H1 (cell line): ENCODE measurements around the gene NELFA. TPM values are rescaled to one million over a fixed set of nuclear protein-coding genes. Genes with fewer than 3 reads are reported as not detected.

ENCODE experiments used
- CTCF ChIA-PET: fragments of 300-600 bp; sonication (Branson Sonifier 250); formaldehyde crosslinking; loops from one replicate; lab custom pipeline; 2021; ENCODE audit not compliant: partially characterized antibody; lab: Charles Lee
- POLR2A ChIA-PET: fragments of 300-600 bp; sonication (Branson Sonifier 250); formaldehyde crosslinking; loops from one replicate; lab custom pipeline; 2021; ENCODE audit warnings: inconsistent platforms; ENCODE audit not compliant: partially characterized antibody; lab: Charles Lee
- DNase-seq, 2 experiments: peaks; one replicate each; pipeline versions ENCODE4 v3.0.0 to v3.0.0-alpha.2; 2010 to 2022; ENCODE audit warnings: low spot score in 2 of 2, low read depth in 1 of 2, mixed read lengths in 1 of 2
- FAIRE-seq: peaks from 2 replicates; lab custom pipeline; 2011; peaks lifted over from hg19 to GRCh38; lab: Jason Lieb, UNC
- H2AFZ ChIP-seq: 2 replicates; pipeline ENCODE4 v1.8.1; 2012; ENCODE audit warnings: low read length, inconsistent platforms
- H2AK5ac ChIP-seq: 2 replicates; pipeline ENCODE4 v1.6.1; 2013; ENCODE audit warnings: low read depth, low read length
- H2BK120ac ChIP-seq: replicated peaks from 2 replicates; pipeline ENCODE3; 2013; ENCODE audit warnings: low read depth, low read length, inconsistent platforms
- H2BK12ac ChIP-seq: 2 replicates; pipeline ENCODE4 v1.6.1; 2013; ENCODE audit warnings: low read depth, low read length
- H2BK15ac ChIP-seq: 2 replicates; pipeline ENCODE4 v1.6.1; 2013; ENCODE audit warnings: low read length
- H2BK20ac ChIP-seq: 2 replicates; pipeline ENCODE4 v1.6.1; 2013; ENCODE audit warnings: low read length
- H2BK5ac ChIP-seq: 2 replicates; pipeline ENCODE4 v1.6.1; 2013; ENCODE audit warnings: low read depth, low read length
- H3K14ac ChIP-seq: 2 replicates; pipeline ENCODE4 v1.6.1; 2013; ENCODE audit warnings: inconsistent platforms; ENCODE audit not compliant: insufficient read length
- H3K18ac ChIP-seq: 2 replicates; pipeline ENCODE4 v1.6.1; 2013; ENCODE audit warnings: low read length; ENCODE audit errors: extremely low read depth
- H3K23ac ChIP-seq: 2 replicates; pipeline ENCODE4 v1.6.1; 2013; ENCODE audit warnings: inconsistent platforms; ENCODE audit not compliant: insufficient read length
- H3K23me2 ChIP-seq: 2 replicates; pipeline ENCODE4 v1.6.1; 2013; ENCODE audit warnings: low read depth, low read length
- H3K27ac ChIP-seq: 2 replicates; pipeline ENCODE4 v1.6.1; 2011; ENCODE audit warnings: low read depth, low read length, inconsistent platforms
- H3K27me3 ChIP-seq, 4 experiments: replicated peaks in 1 of 4; 1 replicate in 1 of 4; 2 replicates in 3 of 4; pipeline versions ENCODE4 v1.6.1 to v1.8.1; 2011 to 2013; ENCODE audit warnings: low read length in 3 of 4, mild to moderate bottlenecking in 3 of 4, inconsistent platforms in 2 of 4, mixed read lengths in 2 of 4, moderate library complexity in 1 of 4; ENCODE audit not compliant: control insufficient read depth in 3 of 4, insufficient read depth in 3 of 4; ENCODE audit errors: extremely low read depth in 1 of 4
- H3K36me3 ChIP-seq, 4 experiments: 2 replicates each; pipeline versions ENCODE4 v1.6.1 to v1.8.1; 2011 to 2013; ENCODE audit warnings: mild to moderate bottlenecking in 4 of 4, low read length in 3 of 4, moderate library complexity in 2 of 4, control low read depth in 1 of 4, inconsistent platforms in 1 of 4; ENCODE audit not compliant: insufficient read depth in 4 of 4, control insufficient read depth in 2 of 4
- H3K4ac ChIP-seq: replicated peaks from 2 replicates; pipeline ENCODE3; 2013; ENCODE audit warnings: low read length, low read depth, mixed read lengths, inconsistent platforms; ENCODE audit not compliant: insufficient read length
- H3K4me1 ChIP-seq, 4 experiments: replicated peaks in 1 of 4; 1 replicate in 1 of 4; 2 replicates in 3 of 4; pipeline versions ENCODE4 v1.6.1 to v1.8.1; 2011 to 2013; ENCODE audit warnings: low read length in 3 of 4, inconsistent platforms in 2 of 4, mixed read lengths in 1 of 4; ENCODE audit not compliant: insufficient read depth in 4 of 4, control insufficient read depth in 3 of 4
- H3K4me2 ChIP-seq, 2 experiments: 2 replicates each; pipeline versions ENCODE4 v1.6.1 to v1.8.1; 2011 to 2013; ENCODE audit warnings: low read depth in 2 of 2, low read length in 2 of 2, control low read depth in 1 of 2, inconsistent platforms in 1 of 2, mild to moderate bottlenecking in 1 of 2; ENCODE audit not compliant: insufficient read depth in 1 of 2
- H3K4me3 ChIP-seq, 4 experiments: fragments of 200-600, 300-600 bp in 1 of 4; sonication (generic), shearing (Covaris generic), sonication (Bioruptor Twin) in 1 of 4; 2 replicates each; pipeline versions ENCODE4 v1.5.1 to v1.8.1; 2011 to 2016; ENCODE audit warnings: low read length in 4 of 4, low read depth in 3 of 4, control low read depth in 2 of 4, inconsistent platforms in 2 of 4, mild to moderate bottlenecking in 2 of 4, mixed read lengths in 1 of 4, moderate library complexity in 1 of 4; ENCODE audit not compliant: insufficient read depth in 2 of 4; ENCODE audit errors: extremely low read depth in 1 of 4
- H3K56ac ChIP-seq: replicated peaks from 2 replicates; pipeline ENCODE3; 2013; ENCODE audit warnings: low read depth, mild to moderate bottlenecking, mixed read lengths, low read length, inconsistent platforms; ENCODE audit not compliant: insufficient read length
- H3K79me1 ChIP-seq: 2 replicates; pipeline ENCODE4 v1.6.1; 2013; ENCODE audit warnings: low read depth, low read length, control low read depth
- H3K79me2 ChIP-seq, 2 experiments: 2 replicates each; pipeline versions ENCODE4 v1.6.1 to v1.8.1; 2012 to 2013; ENCODE audit warnings: low read length in 2 of 2, mild to moderate bottlenecking in 2 of 2, inconsistent platforms in 1 of 2; ENCODE audit not compliant: insufficient read depth in 2 of 2, control insufficient read depth in 1 of 2
- H3K9ac ChIP-seq, 4 experiments: replicated peaks in 1 of 4; 1 replicate in 1 of 4; 2 replicates in 3 of 4; pipeline versions ENCODE4 v1.6.1 to v1.8.1; 2011 to 2013; ENCODE audit warnings: low read depth in 3 of 4, low read length in 3 of 4, control low read depth in 2 of 4, mild to moderate bottlenecking in 2 of 4, moderate library complexity in 2 of 4, inconsistent platforms in 1 of 4; ENCODE audit errors: extremely low read depth in 1 of 4
- H3K9me3 ChIP-seq, 2 experiments: 2 replicates each; pipeline versions ENCODE4 v1.6.1 to v1.8.1; 2012 to 2013; ENCODE audit warnings: mild to moderate bottlenecking in 2 of 2, moderate library complexity in 2 of 2, control low read depth in 1 of 2, inconsistent platforms in 1 of 2, low read depth in 1 of 2, low read length in 1 of 2, mixed read lengths in 1 of 2; ENCODE audit not compliant: insufficient read depth in 2 of 2
- H4K20me1 ChIP-seq, 2 experiments: replicated peaks in 1 of 2; 2 replicates each; pipeline versions ENCODE3 to v1.8.1; 2011 to 2013; ENCODE audit warnings: inconsistent platforms in 2 of 2, low read length in 2 of 2, mild to moderate bottlenecking in 1 of 2; ENCODE audit not compliant: insufficient read depth in 2 of 2, control insufficient read depth in 1 of 2
- H4K5ac ChIP-seq: 2 replicates; pipeline ENCODE4 v1.6.1; 2013; ENCODE audit warnings: low read length, low read depth, mixed read lengths, inconsistent platforms; ENCODE audit not compliant: insufficient read length
- H4K8ac ChIP-seq: 2 replicates; pipeline ENCODE4 v1.8.0; 2013; ENCODE audit warnings: mild to moderate bottlenecking, moderate library complexity, low read length, inconsistent platforms; ENCODE audit not compliant: insufficient read depth; ENCODE audit errors: extremely low read depth
- H4K91ac ChIP-seq: replicated peaks from 2 replicates; pipeline ENCODE3; 2013; ENCODE audit warnings: low read length, mixed read lengths, inconsistent platforms; ENCODE audit not compliant: insufficient read length
- CBX5 ChIP-seq: fragments of 300-800, 300-1000 bp; sonication (generic); IDR thresholded peaks from 2 replicates; pipeline ENCODE4 v1.7.1; 2016; ENCODE audit warnings: antibody characterized with exemption, low read length, low read depth
- CTBP2 ChIP-seq: IDR thresholded peaks from 2 replicates; pipeline ENCODE4 v1.7.0; 2011; ENCODE audit warnings: borderline replicate concordance, mild to moderate bottlenecking, moderate library complexity, mixed read lengths, low read length; ENCODE audit not compliant: insufficient read depth, insufficient read length
- GABPA ChIP-seq: IDR thresholded peaks from 2 replicates; pipeline ENCODE4 v1.6.1; 2011; ENCODE audit warnings: mild to moderate bottlenecking, low read length, moderate library complexity, borderline replicate concordance; ENCODE audit not compliant: insufficient read depth
- HDAC2 ChIP-seq, 2 experiments: fragments of 300-600 bp in 1 of 2; sonication (generic) in 1 of 2; IDR thresholded peaks; 2 replicates each; pipeline ENCODE4 v1.6.1; 2011 to 2012; ENCODE audit warnings: low read depth in 2 of 2, low read length in 2 of 2, mild to moderate bottlenecking in 2 of 2, moderate library complexity in 2 of 2, borderline replicate concordance in 1 of 2, inconsistent platforms in 1 of 2
- JUND ChIP-seq: IDR thresholded peaks from 2 replicates; pipeline ENCODE4 v1.6.1; 2011; ENCODE audit warnings: mild to moderate bottlenecking, improper control_type of control experiment, low read length
- MAFK ChIP-seq: IDR thresholded peaks from 2 replicates; pipeline ENCODE4 v1.6.1; 2012; ENCODE audit warnings: low read depth, mild to moderate bottlenecking, improper control_type of control experiment, low read length
- SIRT6 ChIP-seq: IDR thresholded peaks from one replicate; pipeline ENCODE4 v1.7.1; 2012; ENCODE audit warnings: low read length, inconsistent platforms
- SP4 ChIP-seq: IDR thresholded peaks from 2 replicates; pipeline ENCODE4 v1.6.1; 2012; ENCODE audit warnings: low read length, inconsistent platforms
- TAF1 ChIP-seq: IDR thresholded peaks from 2 replicates; pipeline ENCODE4 v1.6.1; 2011; ENCODE audit warnings: mild to moderate bottlenecking, low read depth, low read length
- TBP ChIP-seq: IDR thresholded peaks from 2 replicates; pipeline ENCODE4 v1.6.1; 2011; ENCODE audit warnings: low read depth, low read length, improper control_type of control experiment
- WGBS, 2 experiments: shearing (Covaris generic) in 1 of 2; methylation state at CpG; one replicate each; pipeline versions ENCODE4 v1.1.6 to v1.1.7; 2013 to 2015; ENCODE audit warnings: low lambda C conversion rate in 2 of 2, mixed read lengths in 2 of 2, inconsistent platforms in 1 of 2, low coverage in 1 of 2, missing lambda C conversion rate in 1 of 2; ENCODE audit not compliant: insufficient replicate concordance in 2 of 2, insufficient coverage in 1 of 2, insufficient read length in 1 of 2; ENCODE audit errors: extremely low coverage in 1 of 2, missing lambda C conversion rate in 1 of 2; 5-methylcytosine and 5-hydroxymethylcytosine counted together
- polyA plus RNA-seq, 7 experiments: library from polyadenylated mRNA; depleted of rRNA in 3 of 7; stranded (reverse) in 5 of 7; unstranded in 2 of 7; fragments of >200 nt in 5 of 7; fragments of 200-250 nt in 2 of 7; gene quantifications; 1 replicate in 5 of 7; 2 replicates in 1 of 7; 4 replicates in 1 of 7; pipeline versions ENCODE4 v1.2.1 to v1.2.3, GENCODE V29; 2011 to 2013; ENCODE audit warnings: missing spikeins in 2 of 7, mixed read lengths in 2 of 7
- total RNA-seq: library from RNA; stranded (reverse); fragmentation: NEBNext Ultra II Directional; extraction: Animal tissue kit (Norgen Biotek cat#: 25700); gene quantifications from 2 replicates; pipeline ENCODE4 v1.2.1, GENCODE V29; 2021
- TF ChIP-seq, protein P1 (sequence below): IDR thresholded peaks from 2 replicates; pipeline ENCODE4 v1.6.1; 2012; ENCODE audit warnings: inconsistent platforms

The NELFA gene
- total and polyA plus RNA-seq, 2 of the 8 experiments (the other 6 are each of a cell fraction or from before 2014, with no cell fraction given), result 41.8 to 57.5 TPM

GRCh38 chr4:1938027-1938426 is 70.7 kb downstream of the NELFA start:
- H4K91ac ChIP-seq, result no peak overlapping the region
- no peak overlapping the region for H2BK20ac ChIP-seq
- POLR2A ChIA-PET, result no interaction called here
- H3K18ac ChIP-seq, result no peak overlapping the region
- no peaks in the 10 kb centered on the region for H3K23me2 ChIP-seq
- H3K4me1 ChIP-seq, result no peaks in the 10 kb centered on the region
- no peak overlapping the region for H2BK15ac ChIP-seq
- no peak overlapping the region for H3K56ac ChIP-seq
- CTCF ChIA-PET, result interaction anchor here (0.9 kb wide), 1 partner anchor 25 kb away, joined by 3 read pairs; no protein-coding TSS in a partner anchor
- no peak overlapping the region for H3K4me3 ChIP-seq
- H4K8ac ChIP-seq, result no peak overlapping the region
- H3K27ac ChIP-seq, result no peak overlapping the region
- H4K20me1 ChIP-seq, result peaks cover 3 to 6% of the 10 kb centered on the region in 2 experiments
- no peaks in the 10 kb centered on the region for H3K27me3 ChIP-seq
- H2BK12ac ChIP-seq, result no peak overlapping the region
- no peak overlapping the region for H4K5ac ChIP-seq
- H3K9me3 ChIP-seq, result no peaks in the 10 kb centered on the region
- H2BK120ac ChIP-seq, result no peak overlapping the region
- no peak overlapping the region for H3K4ac ChIP-seq
- H3K14ac ChIP-seq, result no peak overlapping the region
- no peak overlapping the region for H3K9ac ChIP-seq
- 90% methylated on average over 8 of the region's 8 CpGs; no CpG with 5 or more reads in 1 of the 2 experiments for WGBS, 2 experiments
- DNase-seq (no peak), FAIRE-seq (no peak)
- H2AFZ ChIP-seq, result no peak overlapping the region
- H3K23ac ChIP-seq, result no peak overlapping the region
- no peak overlapping the region for H3K4me2 ChIP-seq
- no peak overlapping the region for H2BK5ac ChIP-seq
- no peak overlapping the region for H2AK5ac ChIP-seq
- peaks cover 16 to 58% (median 38%) of the 10 kb centered on the region in 4 experiments for H3K36me3 ChIP-seq
- no peaks in the 10 kb centered on the region; a peak in 1 of 4 replicates for H3K79me2 ChIP-seq
- H3K79me1 ChIP-seq, result peaks cover 2% of the 10 kb centered on the region
- TF ChIP-seq TAF1 (no peak), SIRT6 (no peak), SP4 (no peak), GABPA (no peak), HDAC2 (IDR thresholded peaks at IDR 0.05; ENCODE audit: borderline replicate concordance in 1 of 2, low read depth in 2 of 2, low read length in 2 of 2) (no peak), CTBP2 (no peak), JUND (no peak), CBX5 (no peak), MAFK (no peak), TBP (no peak)
- TF ChIP-seq, protein P1, sequence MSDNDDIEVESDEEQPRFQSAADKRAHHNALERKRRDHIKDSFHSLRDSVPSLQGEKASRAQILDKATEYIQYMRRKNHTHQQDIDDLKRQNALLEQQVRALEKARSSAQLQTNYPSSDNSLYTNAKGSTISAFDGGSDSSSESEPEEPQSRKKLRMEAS, result no peak
